ENCODE measurements around the gene TTC9B.

DNA sequence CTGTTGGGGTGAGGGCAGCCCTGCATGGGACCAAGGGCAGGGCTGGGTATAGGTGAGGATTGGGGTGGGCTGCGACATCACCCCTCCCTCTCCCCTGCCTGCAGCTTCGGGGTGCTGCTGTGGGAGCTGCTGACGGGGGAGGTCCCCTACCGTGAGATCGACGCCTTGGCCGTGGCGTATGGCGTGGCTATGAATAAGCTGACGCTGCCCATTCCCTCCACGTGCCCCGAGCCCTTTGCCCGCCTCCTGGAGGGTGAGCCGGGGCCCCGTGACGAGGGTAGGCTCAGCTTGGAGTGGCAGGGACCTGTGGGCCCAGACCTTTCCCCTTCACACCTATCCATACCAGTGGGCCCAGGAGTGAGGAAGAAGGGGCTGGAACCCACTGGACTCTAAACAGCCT, 13.8 kb downstream of the TTC9B start:
- TF ChIP-seq, protein P1, sequence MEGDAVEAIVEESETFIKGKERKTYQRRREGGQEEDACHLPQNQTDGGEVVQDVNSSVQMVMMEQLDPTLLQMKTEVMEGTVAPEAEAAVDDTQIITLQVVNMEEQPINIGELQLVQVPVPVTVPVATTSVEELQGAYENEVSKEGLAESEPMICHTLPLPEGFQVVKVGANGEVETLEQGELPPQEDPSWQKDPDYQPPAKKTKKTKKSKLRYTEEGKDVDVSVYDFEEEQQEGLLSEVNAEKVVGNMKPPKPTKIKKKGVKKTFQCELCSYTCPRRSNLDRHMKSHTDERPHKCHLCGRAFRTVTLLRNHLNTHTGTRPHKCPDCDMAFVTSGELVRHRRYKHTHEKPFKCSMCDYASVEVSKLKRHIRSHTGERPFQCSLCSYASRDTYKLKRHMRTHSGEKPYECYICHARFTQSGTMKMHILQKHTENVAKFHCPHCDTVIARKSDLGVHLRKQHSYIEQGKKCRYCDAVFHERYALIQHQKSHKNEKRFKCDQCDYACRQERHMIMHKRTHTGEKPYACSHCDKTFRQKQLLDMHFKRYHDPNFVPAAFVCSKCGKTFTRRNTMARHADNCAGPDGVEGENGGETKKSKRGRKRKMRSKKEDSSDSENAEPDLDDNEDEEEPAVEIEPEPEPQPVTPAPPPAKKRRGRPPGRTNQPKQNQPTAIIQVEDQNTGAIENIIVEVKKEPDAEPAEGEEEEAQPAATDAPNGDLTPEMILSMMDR (conservative IDR thresholded peaks at IDR 0.05) = no peak
- no peak for TF ChIP-seq EZH2 (IDR thresholded peaks at IDR 0.05; ENCODE audit: low read depth)
